ENCODE measurements around the gene CTRB1.
"Not testable (repeated sequence)": the region's sequence is repeated elsewhere in the genome, so short reads cannot be mapped to it uniquely, and the experiment has no call there.

Gene CTRB1

DNA sequence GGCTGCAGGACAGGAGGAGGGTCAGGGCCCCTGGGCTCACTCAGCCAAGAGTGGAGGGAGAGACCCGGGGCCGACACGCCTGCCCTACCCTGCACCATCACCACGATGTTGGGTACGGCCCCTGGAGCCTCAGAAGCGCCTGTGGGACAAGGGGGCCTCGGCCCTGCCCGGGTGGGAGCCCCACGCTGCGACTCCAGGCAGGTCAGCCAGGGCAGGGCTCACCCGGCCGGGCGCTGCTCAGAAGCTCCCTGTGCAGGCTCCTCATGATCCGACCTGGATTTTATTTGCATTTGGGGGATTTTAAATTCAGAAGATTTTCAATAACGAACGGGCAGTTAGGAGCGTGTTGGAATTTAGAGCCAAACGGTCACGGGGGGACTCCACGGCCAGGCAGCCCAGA is 13.9 kb upstream of the CTRB1 start:
- not testable (repeated sequence) for DNase-seq

DNA sequence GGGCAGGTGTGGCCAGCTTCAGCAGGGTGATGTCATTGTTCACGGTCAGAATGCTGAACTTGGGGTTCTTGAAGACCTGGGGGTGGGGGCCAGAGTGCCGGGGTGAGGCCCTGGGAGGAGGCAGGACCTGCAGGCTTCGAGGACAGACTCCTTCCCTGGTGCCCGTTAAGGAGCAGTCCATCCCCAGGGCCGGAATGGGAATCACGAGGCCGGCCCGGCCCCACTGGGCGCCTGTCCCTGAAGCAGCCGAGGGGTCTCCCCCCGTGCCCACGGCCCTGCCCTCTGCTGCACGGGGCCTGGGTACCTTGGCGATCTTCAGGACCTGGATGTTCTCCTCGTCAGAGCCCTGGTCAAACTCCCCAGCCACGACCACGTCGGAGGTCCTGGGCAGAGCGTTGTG is 13.3 kb upstream of the CTRB1 start:
- not testable (repeated sequence) for DNase-seq

DNA sequence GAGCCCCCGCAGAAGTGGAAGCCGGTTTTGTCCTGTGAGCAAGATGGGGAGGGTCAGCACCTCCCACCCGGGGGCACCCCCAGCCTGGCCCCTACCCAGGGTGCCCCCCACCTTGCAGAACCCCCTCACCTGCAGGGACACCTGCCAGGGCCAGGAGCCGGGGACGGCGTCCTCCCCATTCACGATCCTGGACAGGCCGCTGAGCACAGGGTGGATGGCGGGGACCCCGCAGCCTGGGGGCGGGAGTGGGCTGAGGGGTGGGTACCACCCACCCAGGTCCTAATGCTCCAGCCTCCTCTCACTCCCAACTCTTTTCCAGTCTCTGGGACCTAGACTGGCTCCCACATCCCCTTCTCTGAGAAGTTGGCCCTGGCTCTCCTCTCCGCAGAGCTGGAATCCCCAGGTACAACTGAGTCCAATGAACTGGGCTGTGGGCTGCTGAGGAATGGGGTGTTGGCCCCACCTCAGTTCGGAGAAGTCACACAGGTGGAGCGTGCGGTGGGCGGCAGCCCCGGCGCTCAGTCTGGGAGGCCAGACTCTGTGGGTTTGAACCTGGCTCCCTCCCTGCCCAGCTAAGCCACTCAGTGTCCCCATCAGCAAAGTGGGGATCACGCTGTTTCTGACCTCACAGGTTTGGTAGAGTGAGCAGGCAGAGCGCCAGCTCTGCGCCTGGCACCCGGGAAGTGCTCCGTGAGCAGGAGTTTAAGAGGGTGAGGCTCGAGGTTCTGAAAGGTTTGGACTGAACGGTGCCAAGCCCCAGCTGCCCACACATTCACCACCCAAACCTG is 12.6 kb upstream of the CTRB1 start:
- DNase-seq = not testable (repeated sequence)

DNA sequence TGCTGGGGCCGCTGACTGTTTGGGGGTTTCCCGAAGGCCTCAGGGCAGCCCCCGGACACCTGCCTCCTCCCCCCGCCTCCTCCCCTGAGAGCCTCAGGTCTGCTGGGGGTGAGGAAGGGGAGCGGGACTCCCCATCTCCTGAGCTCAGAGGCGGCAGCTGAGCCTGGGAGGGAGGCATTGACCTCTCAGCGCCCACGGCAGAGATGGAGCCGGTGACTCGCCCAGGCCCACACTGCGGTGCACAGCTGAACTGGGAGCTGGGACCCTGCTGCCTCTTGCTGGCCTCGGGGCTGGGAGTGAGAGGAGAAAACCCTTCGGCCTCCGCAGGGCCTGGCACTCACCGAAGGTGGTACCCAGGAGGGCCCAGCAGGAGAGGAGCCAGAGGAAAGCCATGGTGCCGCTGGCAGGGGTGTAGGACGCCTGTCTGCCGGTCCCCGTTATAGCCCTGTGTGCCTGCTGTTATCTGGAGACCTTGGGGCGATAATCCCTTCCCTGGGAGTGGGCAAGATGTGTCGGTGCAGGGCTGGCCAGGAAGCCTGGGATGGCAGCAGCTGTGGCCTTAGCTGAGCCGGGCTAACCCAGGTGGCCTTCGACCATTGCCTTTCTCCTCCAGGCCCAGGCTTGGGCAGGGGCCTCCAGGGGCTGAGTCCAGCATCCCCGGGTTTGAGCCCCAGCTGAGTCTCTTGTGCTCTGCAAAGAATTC is 11.9 kb upstream of the CTRB1 start, which contains the start of gene CTRB2:
TSS of gene CTRB2 (minus strand) at position 413 of the 703 bp plus-strand sequence. CDS start at position 393, 20 bp downstream.
- no peak for DNase-seq

DNA sequence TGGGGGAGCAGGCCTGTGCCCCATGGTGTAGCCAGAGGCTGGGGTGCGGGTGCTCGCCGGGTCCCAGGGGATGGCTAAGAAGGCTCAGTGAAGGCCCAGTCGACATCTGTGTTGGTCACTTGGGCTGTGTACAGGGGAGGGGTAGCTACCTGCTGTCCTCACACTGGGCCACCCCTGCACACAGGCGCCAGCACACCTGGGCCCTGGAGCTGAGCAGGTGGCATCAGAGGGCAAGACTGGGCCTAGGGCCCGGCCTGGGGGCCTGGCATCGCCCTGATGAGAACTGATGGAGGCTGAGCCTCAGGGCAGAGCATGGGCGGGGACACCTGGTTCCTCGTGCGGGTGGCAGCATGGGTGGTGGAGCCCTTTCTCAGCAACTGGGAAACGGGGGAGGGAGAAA is 11.0 kb upstream of the CTRB1 start:
- DNase-seq = no peak

DNA sequence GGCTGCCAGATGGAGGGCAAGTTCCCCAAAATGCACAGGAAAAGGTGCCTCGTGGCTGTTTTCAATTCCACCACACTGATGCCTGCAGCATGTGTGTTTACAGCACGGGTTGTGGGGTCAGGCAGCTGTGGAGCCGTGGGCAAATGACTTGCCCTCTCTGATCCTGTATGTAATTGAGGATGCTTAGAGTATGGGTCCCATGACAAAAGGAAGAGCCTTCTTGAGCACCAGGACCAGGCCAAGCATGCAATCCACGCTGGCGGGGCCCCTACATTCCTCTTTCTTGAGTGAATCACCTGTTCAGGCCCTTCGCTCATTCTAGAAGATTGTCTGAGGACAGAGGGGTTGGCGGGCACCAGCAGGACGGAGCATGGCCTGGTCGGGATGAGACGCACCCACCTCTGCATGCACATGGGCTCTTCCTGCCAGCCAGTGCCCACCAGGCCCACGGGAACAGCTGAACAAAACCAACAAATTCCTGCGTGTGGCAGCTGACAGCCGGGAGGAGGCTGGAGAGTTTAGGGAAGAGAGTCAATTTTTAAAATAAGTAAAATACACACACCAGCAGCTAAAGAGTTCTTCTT is 10.5 kb upstream of the CTRB1 start:
- no peak for DNase-seq

DNA sequence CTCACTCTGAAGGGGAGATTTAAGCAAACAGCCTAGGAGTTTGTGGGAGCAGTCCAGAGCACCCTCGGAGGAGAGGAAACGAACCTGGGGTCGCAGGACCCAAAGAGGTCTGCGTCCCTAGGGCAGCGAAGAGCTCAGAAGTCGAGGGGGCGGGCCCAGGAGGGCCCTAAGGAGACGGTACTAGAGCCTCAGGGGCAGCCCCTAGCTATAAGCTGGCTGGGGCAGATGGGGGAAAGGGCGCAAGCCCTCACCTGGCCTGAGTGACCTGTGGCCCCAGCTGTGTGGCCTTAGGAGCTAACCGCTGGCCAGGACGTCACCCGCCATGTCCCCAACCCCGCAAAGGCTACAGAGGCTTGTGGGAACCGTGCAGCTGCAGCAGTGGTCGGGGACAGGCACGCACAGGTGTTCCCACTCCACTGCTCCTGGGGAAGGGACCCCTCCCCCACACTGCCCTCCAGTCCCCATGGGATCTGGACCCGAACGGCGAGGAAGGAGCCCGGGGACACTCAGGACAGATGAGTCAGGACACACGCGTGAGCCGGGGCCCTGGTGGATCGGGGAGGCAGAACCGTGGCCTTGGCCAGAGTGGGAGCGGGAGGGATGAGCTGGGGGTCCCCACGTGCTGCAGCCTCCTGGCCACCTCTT is 9.8 kb upstream of the CTRB1 start:
- DNase-seq = no peak

DNA sequence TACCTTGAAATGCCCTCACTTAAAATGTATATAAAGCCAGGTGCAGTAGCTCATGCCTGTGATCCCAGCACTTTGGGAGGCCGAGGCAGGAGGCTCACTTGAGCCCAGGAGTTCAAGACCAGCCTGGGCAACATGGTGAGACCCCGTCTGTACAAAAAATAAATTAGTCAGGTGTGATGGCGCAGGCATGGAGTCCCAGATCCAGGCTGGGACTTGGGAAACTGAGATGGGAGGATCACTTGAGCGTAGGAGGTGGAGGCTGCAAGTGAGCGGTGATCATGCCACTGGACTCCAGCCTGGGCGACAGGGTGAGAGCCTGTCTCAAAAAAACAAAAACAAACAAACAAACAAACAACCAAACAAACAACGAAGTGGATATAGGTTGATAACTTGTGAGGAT is 9.3 kb upstream of the CTRB1 start:
- not testable (repeated sequence) for DNase-seq

DNA sequence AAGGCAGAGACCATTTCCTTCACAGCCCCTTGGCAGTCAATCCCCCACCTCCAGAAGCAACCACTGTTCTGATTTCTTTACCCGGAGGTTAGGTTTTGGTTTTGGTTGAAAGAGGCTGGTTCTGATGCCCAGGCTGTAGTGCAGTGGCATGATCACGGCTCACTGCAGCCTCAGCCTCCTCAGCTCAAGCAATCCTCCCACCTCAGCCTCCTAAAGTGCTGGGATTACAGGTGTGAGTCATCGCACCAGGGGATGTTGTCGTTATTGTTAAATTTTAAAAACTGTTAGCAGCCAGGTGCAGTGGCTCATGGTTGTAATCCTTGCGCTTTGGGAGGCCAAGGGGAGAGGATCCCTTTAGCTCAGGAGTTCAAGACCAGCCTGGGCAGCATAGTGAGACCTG is 8.8 kb upstream of the CTRB1 start:
- no peak for DNase-seq

DNA sequence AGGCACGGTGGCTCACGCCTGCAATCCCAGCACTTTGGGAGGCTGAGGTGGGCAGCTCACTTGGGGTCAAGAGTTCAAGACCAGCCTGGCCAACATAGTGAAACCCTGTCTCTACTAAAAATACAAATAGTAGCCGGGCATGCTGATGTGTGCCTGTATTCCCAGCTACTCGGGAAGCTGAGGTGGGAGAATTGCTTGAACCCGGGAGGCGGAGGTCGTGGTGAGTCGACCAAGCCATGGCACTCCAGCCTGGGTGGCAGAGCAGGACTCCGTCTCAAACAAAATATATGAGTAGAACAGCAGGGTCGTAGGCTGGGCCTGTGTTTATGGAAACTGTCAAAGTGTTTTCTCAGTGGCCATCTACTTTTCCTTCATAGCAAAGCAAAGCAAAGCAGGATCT is 7.5 kb upstream of the CTRB1 start:
- not testable (repeated sequence) for DNase-seq

DNA sequence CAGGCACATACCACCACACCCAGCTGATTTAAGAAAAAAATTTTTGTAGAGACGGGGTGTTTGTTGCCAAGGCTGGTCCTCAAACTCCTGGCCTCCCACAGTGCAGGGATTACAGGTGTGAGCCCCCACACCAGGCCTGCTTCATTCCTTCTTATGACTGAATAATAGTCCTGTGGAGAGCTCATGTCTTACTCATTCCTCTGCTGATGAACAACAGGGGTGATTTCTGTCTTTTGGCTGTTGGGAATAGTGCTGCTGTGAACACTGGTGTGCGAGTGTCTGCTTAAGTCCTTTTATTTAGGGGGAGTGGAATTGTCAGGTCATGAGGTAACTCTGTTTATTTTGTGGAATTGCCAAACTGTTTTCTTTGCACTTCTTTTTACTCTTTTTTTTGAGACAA is 2.7 kb upstream of the CTRB1 start:
- no peak for DNase-seq

DNA sequence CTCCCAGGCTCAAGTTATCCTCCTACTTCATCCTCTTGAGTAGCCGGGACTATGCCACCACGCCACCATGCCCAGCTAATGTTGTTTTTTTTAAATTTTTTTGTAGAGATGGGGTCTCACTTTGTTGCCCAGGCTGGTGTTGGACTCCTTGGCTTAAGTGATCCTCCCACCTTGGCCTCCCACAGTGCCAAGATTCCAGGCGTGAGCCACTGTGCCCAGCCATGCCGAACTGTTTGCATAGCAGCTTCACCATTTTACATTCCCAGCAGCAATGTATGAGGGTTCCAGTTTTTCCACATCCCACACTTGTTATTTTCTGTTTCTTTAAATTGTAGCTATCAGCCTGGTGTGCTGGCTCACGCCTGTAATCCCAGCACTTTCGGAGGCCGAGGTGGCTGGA is 2.2 kb upstream of the CTRB1 start:
- DNase-seq = no peak

DNA sequence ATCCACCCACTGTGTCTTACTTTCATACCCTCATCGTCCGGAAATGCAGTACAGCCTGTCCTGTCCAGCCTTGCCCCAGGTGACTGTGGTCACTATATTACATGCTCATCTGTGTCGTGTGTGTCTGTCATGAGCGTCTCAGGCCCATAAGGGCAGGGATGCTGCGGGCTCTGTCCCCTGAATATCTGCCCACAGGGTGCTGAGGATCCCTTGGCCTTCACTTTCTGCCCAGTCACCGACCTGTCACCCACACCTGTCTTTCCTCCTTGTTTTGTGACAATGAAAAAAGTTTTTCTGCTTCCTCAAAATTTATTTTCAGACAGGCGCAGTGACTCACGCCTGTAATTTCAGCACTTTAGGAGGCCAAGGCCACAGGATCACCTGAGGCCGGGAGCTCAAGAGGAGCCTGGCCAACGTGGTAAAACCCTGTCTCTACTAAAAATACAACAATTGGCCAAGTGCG is 1.4 kb upstream of the CTRB1 start:
- no peak for DNase-seq

DNA sequence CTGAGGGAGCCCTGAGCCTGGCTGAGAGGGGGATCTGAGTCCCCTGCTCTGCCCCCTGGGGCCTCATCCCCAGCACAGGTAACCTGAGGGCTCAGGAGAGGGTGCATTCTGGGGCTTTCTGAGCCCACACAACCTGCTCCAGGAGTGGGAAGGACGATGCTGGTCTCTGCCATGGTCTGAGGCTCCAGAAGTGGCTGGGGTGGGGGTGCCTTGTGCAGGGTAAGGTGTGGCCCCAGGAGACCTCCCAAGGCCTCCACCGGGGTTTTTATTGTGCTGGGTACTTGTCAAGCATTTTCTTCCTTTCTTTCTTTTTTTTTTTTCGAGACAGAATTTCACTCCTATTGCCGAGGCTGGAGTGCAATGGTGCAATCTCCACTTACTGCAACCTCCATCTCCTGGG is 300 bp downstream of the CTRB1 start:
- no peak for DNase-seq

DNA sequence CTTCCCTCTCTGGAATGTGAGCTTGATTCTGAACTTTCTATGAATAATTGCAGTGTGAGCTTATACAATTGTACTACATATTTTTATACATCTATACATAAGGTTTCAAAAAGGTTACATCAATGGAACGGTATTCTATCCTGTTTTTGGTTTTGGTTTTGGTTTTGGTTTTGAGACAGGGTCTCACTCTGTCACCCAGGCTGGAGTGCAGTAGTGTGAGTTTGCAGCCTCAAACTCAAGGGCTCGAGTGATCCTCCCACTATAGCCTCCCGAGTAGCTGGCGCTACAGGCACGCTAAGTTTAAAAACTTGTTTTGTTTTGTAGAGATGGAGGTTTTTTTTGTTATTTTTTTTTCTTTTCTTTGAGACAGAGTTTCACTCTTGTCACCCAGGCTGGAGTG is 1.1 kb downstream of the CTRB1 start:
- no peak for DNase-seq

DNA sequence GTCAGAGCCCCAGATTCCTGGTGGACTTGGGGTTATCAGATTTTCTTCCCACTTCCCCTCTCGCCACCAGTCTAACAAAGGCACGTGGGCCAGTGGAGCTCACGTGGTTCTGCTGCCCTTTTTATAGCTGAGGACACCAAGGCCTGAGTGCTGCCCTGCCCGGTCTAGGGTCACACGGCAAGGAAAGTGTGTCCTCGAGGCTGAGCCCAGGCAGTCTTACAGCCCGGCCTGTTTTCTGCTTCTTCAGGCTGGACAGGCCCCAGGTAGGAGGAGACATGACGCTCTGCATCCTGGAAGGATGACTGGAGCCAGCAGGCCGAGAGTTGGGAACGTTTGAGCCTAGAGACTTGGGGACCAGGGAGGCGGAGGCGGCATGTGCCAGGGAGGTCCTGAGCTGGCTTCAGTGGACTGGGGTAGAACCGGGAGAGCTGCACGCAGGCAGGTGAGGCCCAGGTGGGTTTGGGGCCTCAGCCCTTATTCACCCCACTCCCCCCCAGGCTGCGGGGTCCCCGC is 3.5 kb downstream of the CTRB1 start:
- no peak for DNase-seq

DNA sequence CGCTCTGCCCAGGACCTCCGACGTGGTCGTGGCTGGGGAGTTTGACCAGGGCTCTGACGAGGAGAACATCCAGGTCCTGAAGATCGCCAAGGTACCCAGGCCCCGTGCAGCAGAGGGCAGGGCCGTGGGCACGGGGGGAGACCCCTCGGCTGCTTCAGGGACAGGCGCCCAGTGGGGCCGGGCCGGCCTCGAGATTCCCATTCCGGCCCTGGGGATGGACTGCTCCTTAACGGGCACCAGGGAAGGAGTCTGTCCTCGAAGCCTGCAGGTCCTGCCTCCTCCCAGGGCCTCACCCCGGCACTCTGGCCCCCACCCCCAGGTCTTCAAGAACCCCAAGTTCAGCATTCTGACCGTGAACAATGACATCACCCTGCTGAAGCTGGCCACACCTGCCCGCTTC is 4.3 kb downstream of the CTRB1 start:
- DNase-seq = not testable (repeated sequence)

DNA sequence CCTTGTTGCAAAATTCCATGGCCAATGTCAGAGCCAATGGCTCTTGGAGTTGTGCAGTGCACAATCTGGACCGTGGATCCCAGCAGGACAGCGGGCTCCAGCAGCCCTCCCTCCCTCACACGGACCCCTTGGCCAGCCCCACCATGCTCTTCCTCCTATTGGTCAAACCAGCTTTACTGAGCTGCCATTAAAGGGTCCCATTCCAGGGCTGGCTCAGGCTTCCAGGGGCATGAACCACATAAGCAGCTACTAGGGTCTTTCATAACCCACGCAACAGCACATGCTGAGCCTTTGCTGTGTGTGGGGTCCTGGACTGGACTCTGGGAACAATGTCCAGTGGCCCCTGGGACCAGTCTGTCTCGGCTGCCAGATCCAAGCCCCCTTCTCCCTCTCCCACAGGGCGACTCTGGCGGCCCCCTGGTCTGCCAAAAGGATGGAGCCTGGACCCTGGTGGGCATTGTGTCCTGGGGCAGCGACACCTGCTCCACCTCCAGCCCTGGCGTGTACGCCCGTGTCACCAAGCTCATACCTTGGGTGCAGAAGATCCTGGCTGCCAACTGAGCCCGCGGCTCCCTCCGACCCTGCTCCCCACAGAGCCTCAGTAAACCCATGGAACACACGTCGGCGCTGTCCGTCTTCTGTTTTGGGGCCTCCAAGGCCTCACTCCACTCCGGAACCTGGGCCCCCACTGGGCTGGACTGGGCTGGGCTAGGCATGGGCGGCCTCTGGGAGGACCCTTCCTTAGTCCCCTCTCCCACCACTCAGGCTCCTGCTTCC is 5.7 kb downstream of the CTRB1 start:
- no peak for DNase-seq

DNA sequence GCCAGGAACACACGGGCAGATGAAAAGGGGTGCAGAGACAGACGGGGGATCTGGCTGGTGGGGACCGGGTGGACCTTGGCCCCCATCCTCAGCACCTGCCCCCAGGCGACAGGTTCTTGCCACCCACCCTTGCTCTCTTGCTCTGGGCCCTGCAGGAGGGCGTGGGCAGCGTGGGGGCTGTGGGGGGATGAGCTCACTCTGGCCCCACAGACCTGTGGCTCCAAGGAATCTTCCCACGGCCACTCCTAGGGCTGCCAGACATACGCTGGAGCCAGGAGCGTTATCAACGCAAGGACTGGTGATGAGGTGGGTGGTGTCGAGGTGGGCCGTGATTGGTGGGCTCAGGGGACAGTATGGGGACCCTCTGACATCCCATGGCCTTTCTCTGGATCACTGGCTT is 6.3 kb downstream of the CTRB1 start:
- DNase-seq = no peak

DNA sequence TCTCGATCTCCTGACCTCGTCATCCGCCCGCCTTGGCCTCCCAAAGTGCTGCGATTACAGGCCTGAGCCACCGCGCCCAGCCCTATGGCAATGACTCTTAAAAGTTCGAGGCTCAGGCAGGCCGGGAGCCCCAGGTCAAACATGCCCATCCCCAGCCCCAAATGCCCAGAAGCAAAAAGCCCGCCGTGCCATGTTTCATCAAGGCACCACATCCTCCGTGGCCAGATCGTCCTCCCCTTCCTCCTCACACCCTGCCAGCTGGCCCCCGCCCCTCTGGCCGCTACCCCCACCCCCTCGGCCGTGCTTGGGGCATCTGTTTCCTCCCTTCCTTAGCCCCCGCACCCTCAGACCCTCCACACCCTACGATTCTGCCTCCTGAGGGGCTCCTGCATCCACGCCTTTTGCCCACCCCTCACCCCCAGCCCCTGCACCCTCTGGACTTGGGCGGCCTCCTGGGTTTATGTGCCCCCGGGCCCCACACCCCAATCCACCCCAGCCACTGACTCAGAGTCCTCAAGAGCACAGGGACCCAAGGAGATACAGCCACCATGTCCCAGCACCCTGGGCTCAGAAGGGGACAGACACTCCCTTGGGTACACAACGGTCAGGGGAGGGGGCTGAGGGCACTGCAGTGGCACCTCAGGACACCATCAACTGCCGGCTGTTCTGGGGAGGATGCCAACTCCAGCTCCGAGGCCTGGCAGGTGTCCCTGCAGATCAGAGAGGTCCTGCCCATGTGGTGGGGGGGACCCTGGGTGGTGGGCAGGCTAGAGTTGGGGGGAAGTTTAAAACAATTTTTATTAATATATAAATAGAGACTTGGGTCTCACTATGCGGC is 7.1 kb downstream of the CTRB1 start:
- no peak for DNase-seq
